Left forelimb (tissue), 1 donor: ENCODE measurements around the gene APOB.

Source experiments
- DNase-seq: peaks from one replicate; pipeline ENCODE4 v3.0.0-alpha.2; 2018; ENCODE audit warnings: low spot score

The APOB gene

GRCh38 chr2:20972792-20973565 is 70.9 kb downstream of the APOB start:
- DNase-seq: no peak

- DNase-seq: no peak
Observed at GRCh38 chr2:20972110-20972509, 71.8 kb downstream of the APOB start.

- no peak for DNase-seq
Observed at GRCh38 chr2:20970068-20970467, 73.8 kb downstream of the APOB start.

GRCh38 chr2:20966061-20966595 is 77.7 kb downstream of the APOB start:
- no peak for DNase-seq

- DNase-seq: no peak
Observed at GRCh38 chr2:20965221-20965620, 78.7 kb downstream of the APOB start.

- no peak for DNase-seq
Observed at GRCh38 chr2:20963867-20964266, 80.0 kb downstream of the APOB start.

GRCh38 chr2:20962939-20963557 is 80.8 kb downstream of the APOB start:
- DNase-seq: no peak

- DNase-seq: no peak
Observed at GRCh38 chr2:20961858-20962257, 82.0 kb downstream of the APOB start.

- no peak for DNase-seq
Observed at GRCh38 chr2:20960003-20960402, 83.9 kb downstream of the APOB start.

- no peak for DNase-seq
Observed at GRCh38 chr2:20959252-20959651, 84.6 kb downstream of the APOB start.

- no peak for DNase-seq
Observed at GRCh38 chr2:20957788-20958525, 85.9 kb downstream of the APOB start.

- DNase-seq: no peak
Observed at GRCh38 chr2:20955277-20956026, 88.4 kb downstream of the APOB start.

GRCh38 chr2:20953146-20953824 is 90.6 kb downstream of the APOB start:
- no peak for DNase-seq
